HCT116 (cell line): ENCODE results near the gene THRA.
A peak's percentile ranks its signal among the peaks of the same experiment; 100 is the strongest.

ENCODE experiments used
- EZH2 ChIP-seq: fragments of 200-600 bp; sonication (generic); IDR thresholded peaks from 2 replicates; pipeline ENCODE4 v1.6.1; 2017; ENCODE audit warnings: antibody characterized with exemption, mixed run types
- EZH2phosphoT487 ChIP-seq: fragments of 200-600 bp; IDR thresholded peaks from 2 replicates; pipeline ENCODE4 v1.6.1; 2018; ENCODE audit warnings: antibody characterized with exemption, borderline replicate concordance
- FOSL1 ChIP-seq: IDR thresholded peaks from 2 replicates; pipeline ENCODE4 v1.6.1; 2012; ENCODE audit warnings: low read depth
- JUND ChIP-seq: IDR thresholded peaks from 2 replicates; pipeline ENCODE4 v1.6.1; 2012
- POLR2A ChIP-seq: IDR thresholded peaks from 2 replicates; pipeline ENCODE4 v1.7.0; 2011; ENCODE audit warnings: borderline replicate concordance; ENCODE audit not compliant: insufficient read depth, insufficient read length; ENCODE audit errors: extremely low read depth
- POLR2AphosphoS5 ChIP-seq: IDR thresholded peaks from 2 replicates; pipeline ENCODE4 v1.6.1; 2011; ENCODE audit warnings: mild to moderate bottlenecking, low read depth, low read length, moderate library complexity
- RAD21 ChIP-seq: IDR thresholded peaks from 2 replicates; pipeline ENCODE4 v1.6.1; 2012; ENCODE audit warnings: low read depth, mild to moderate bottlenecking
- SIN3A ChIP-seq: IDR thresholded peaks from 2 replicates; pipeline ENCODE4 v1.6.1; 2012; ENCODE audit warnings: low read depth
- TCF7L2 ChIP-seq: IDR thresholded peaks from 2 replicates; pipeline ENCODE4 v1.7.0; 2011; ENCODE audit warnings: borderline replicate concordance, inconsistent platforms; ENCODE audit not compliant: insufficient read depth, insufficient read length; ENCODE audit errors: extremely low read depth
- YY1 ChIP-seq: IDR thresholded peaks from 2 replicates; pipeline ENCODE4 v1.6.1; 2011; ENCODE audit warnings: low read length, low read depth, moderate library complexity, mild to moderate bottlenecking; ENCODE audit not compliant: insufficient replicate concordance; ENCODE audit errors: extremely low read depth
- ZFX ChIP-seq: fragments of 450-650 bp; IDR thresholded peaks from 2 replicates; pipeline ENCODE4 v1.6.1; 2017
- TF ChIP-seq, protein P1 (sequence below), 3 experiments: fragments of 200-600 bp in 1 of 3; sonication (generic) in 1 of 3; IDR thresholded peaks in 2 of 3; conservative IDR thresholded peaks in 1 of 3; 2 replicates each; pipeline ENCODE4 v1.5.1; 2012 to 2017; ENCODE audit warnings: low read depth in 2 of 3, low read length in 2 of 3, antibody characterized with exemption in 1 of 3, borderline replicate concordance in 1 of 3, control low read depth in 1 of 3, mild to moderate bottlenecking in 1 of 3, mixed read lengths in 1 of 3, mixed run types in 1 of 3, moderate library complexity in 1 of 3; ENCODE audit not compliant: insufficient read depth in 1 of 3

- TF ChIP-seq, protein P1, sequence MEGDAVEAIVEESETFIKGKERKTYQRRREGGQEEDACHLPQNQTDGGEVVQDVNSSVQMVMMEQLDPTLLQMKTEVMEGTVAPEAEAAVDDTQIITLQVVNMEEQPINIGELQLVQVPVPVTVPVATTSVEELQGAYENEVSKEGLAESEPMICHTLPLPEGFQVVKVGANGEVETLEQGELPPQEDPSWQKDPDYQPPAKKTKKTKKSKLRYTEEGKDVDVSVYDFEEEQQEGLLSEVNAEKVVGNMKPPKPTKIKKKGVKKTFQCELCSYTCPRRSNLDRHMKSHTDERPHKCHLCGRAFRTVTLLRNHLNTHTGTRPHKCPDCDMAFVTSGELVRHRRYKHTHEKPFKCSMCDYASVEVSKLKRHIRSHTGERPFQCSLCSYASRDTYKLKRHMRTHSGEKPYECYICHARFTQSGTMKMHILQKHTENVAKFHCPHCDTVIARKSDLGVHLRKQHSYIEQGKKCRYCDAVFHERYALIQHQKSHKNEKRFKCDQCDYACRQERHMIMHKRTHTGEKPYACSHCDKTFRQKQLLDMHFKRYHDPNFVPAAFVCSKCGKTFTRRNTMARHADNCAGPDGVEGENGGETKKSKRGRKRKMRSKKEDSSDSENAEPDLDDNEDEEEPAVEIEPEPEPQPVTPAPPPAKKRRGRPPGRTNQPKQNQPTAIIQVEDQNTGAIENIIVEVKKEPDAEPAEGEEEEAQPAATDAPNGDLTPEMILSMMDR (IDR thresholded peaks at IDR 0.05 in 2 of 3, conservative IDR thresholded peaks at IDR 0.05 in 1 of 3; ENCODE audit: borderline replicate concordance in 1 of 3, insufficient read depth in 1 of 3, low read depth in 2 of 3, low read length in 2 of 3): peak; percentile 77 to 92 (median 78)
- TF ChIP-seq EZH2: no peak
- no peak for TF ChIP-seq POLR2A
- no peak for TF ChIP-seq POLR2AphosphoS5
- no peak for TF ChIP-seq EZH2phosphoT487
- TF ChIP-seq RAD21: peak; percentile 87
- no peak for TF ChIP-seq JUND
- TF ChIP-seq YY1: no peak
- TF ChIP-seq FOSL1: no peak
- TF ChIP-seq TCF7L2: no peak
- no peak for TF ChIP-seq ZFX
- no peak for TF ChIP-seq SIN3A
Observed at GRCh38 chr17:40086150-40087044, 23.6 kb downstream of the THRA start.
